HepG2 (cell line): ENCODE data around the gene PXK. TPM values are rescaled to one million over a fixed set of nuclear protein-coding genes. Genes with fewer than 3 reads are reported as not detected.

Experiments used
- ATAC-seq: fragments of 200-7000 bp; cut with Tn5 transposase; 3 replicates; pipeline ENCODE4 v1.9.1; 2020; ENCODE audit warnings: mild to moderate bottlenecking, moderate library complexity
- BruUV-seq: library from RNA; stranded (reverse); fragments of 400-500 nt; replicated peaks from 2 replicates; lab custom pipeline; 2021; lab: Mats Ljungman, UMichigan
- CTCF ChIA-PET: fragments of 300-600 bp; formaldehyde crosslinking; extraction: SDS; loops from one replicate; lab custom pipeline; 2021; ENCODE audit warnings: low total read pairs, inconsistent platforms, low intra/inter-chr PET ratio; lab: Yijun Ruan, JAX
- POLR2A ChIA-PET: fragments of 350-600 bp; sonication (Branson Sonifier 250); formaldehyde crosslinking; loops from one replicate; lab custom pipeline; 2020; ENCODE audit warnings: antibody characterized with exemption, inconsistent platforms; lab: Yijun Ruan, JAX
- DNase-seq: peaks from one replicate; pipeline ENCODE4 v3.0.0-alpha.2; 2015; ENCODE audit warnings: low spot score
- FAIRE-seq: peaks from 3 replicates; lab custom pipeline; 2011; peaks lifted over from hg19 to GRCh38; lab: Jason Lieb, UNC
- H2AFZ ChIP-seq: one replicate; pipeline ENCODE4 v1.6.1; 2011; ENCODE audit warnings: low read length, inconsistent platforms
- H3K27ac ChIP-seq: fragments of 300-600 bp; 3 replicates; pipeline ENCODE4 v1.8.0; 2011; ENCODE audit warnings: mixed run types, mild to moderate bottlenecking, mixed read lengths, low read length, inconsistent platforms; ENCODE audit not compliant: insufficient read depth; ENCODE audit errors: extremely low read length
- H3K27me3 ChIP-seq, 2 experiments: fragments of 200-600 bp in 1 of 2; 2 replicates in 1 of 2; 3 replicates in 1 of 2; pipeline versions ENCODE4 v1.6.0 to v1.8.0; 2011; ENCODE audit warnings: low read length in 2 of 2, mild to moderate bottlenecking in 2 of 2, moderate library complexity in 2 of 2, inconsistent platforms in 1 of 2; ENCODE audit not compliant: insufficient read depth in 2 of 2, control insufficient read depth in 1 of 2
- H3K36me3 ChIP-seq, 2 experiments: fragments of 200-600 bp in 1 of 2; replicated peaks in 1 of 2; 2 replicates in 1 of 2; 3 replicates in 1 of 2; pipeline versions ENCODE4 v1.5.1 to v1.8.0; 2011; ENCODE audit warnings: low read length in 2 of 2, inconsistent platforms in 1 of 2; ENCODE audit not compliant: insufficient read depth in 2 of 2, control insufficient read depth in 1 of 2
- H3K4me1 ChIP-seq: 2 replicates; pipeline ENCODE4 v1.5.1; 2012; ENCODE audit warnings: low read length, inconsistent platforms; ENCODE audit not compliant: insufficient read depth
- H3K4me2 ChIP-seq: 2 replicates; pipeline ENCODE4 v1.6.0; 2011; ENCODE audit warnings: low read depth, low read length, inconsistent platforms
- H3K4me3 ChIP-seq, 3 experiments: fragments of 200-600 bp in 1 of 3; sonication (generic), shearing (Covaris generic) in 1 of 3; replicated peaks in 1 of 3; 2 replicates each; pipeline ENCODE4 v1.5.1; 2011 to 2016; ENCODE audit warnings: low read length in 3 of 3, inconsistent platforms in 2 of 3, low read depth in 2 of 3, mild to moderate bottlenecking in 2 of 3, control low read depth in 1 of 3, mixed read lengths in 1 of 3; ENCODE audit not compliant: insufficient read depth in 1 of 3
- H3K79me2 ChIP-seq: one replicate; pipeline ENCODE4 v1.6.1; 2011; ENCODE audit warnings: low read length, inconsistent platforms; ENCODE audit not compliant: insufficient read depth
- H3K9ac ChIP-seq: 2 replicates; pipeline ENCODE4 v1.6.0; 2011; ENCODE audit warnings: mild to moderate bottlenecking, low read depth, low read length, inconsistent platforms; ENCODE audit not compliant: insufficient read depth
- H3K9me3 ChIP-seq: 2 replicates; pipeline ENCODE4 v1.5.1; 2012; ENCODE audit warnings: mild to moderate bottlenecking, low read length
- H4K20me1 ChIP-seq: 2 replicates; pipeline ENCODE4 v1.6.0; 2011; ENCODE audit warnings: inconsistent platforms, mild to moderate bottlenecking, low read length, moderate library complexity; ENCODE audit not compliant: insufficient read depth
- EP300 ChIP-seq, 3 experiments: sonication (generic) in 1 of 3; formaldehyde crosslinking in 1 of 3; IDR thresholded peaks; 2 replicates each; pipeline versions ENCODE4 v1.5.1 to v1.6.1; 2011 to 2020; ENCODE audit warnings: low read depth in 2 of 3, low read length in 2 of 3, borderline replicate concordance in 1 of 3, improper control_type of control experiment in 1 of 3, mild to moderate bottlenecking in 1 of 3, missing genetic modification reagents in 1 of 3, moderate library complexity in 1 of 3
- FOXO1 ChIP-seq: sonication (generic); formaldehyde crosslinking; IDR thresholded peaks from 2 replicates; pipeline ENCODE4 v1.4.0; 2020; ENCODE audit warnings: missing genetic modification reagents
- GLI4 ChIP-seq: sonication (generic); formaldehyde crosslinking; IDR thresholded peaks from 2 replicates; pipeline ENCODE4 v1.5.1; 2020; ENCODE audit warnings: missing genetic modification reagents, mild to moderate bottlenecking, moderate library complexity, borderline replicate concordance
- GMEB1 ChIP-seq: sonication (generic); formaldehyde crosslinking; IDR thresholded peaks from 2 replicates; pipeline ENCODE4 v1.5.1; 2020; ENCODE audit warnings: missing genetic modification reagents, mild to moderate bottlenecking, borderline replicate concordance
- IKZF1 ChIP-seq: fragments of 450-650 bp; IDR thresholded peaks from 2 replicates; pipeline ENCODE4 v1.7.1; 2016
- TP53 ChIP-seq: sonication (generic); formaldehyde crosslinking; conservative IDR thresholded peaks from 2 replicates; pipeline ENCODE4 v1.4.0; 2020; ENCODE audit warnings: missing genetic modification reagents
- ZFP91 ChIP-seq: sonication (generic); formaldehyde crosslinking; IDR thresholded peaks from 2 replicates; pipeline ENCODE4 v1.9.0; 2022; ENCODE audit warnings: missing genetic modification reagents, mild to moderate bottlenecking, borderline replicate concordance
- ZNF20 ChIP-seq: sonication (generic); formaldehyde crosslinking; IDR thresholded peaks from 2 replicates; pipeline ENCODE4 v1.4.0; 2020; ENCODE audit warnings: mild to moderate bottlenecking, moderate library complexity, missing genetic modification reagents
- ZNF230 ChIP-seq: sonication (generic); formaldehyde crosslinking; IDR thresholded peaks from 2 replicates; pipeline ENCODE4 v1.4.0; 2020; ENCODE audit warnings: mild to moderate bottlenecking, missing genetic modification reagents
- ZNF329 ChIP-seq: sonication (generic); formaldehyde crosslinking; IDR thresholded peaks from 2 replicates; pipeline ENCODE4 v1.9.0; 2021; ENCODE audit warnings: low read depth, mild to moderate bottlenecking, missing genetic modification reagents
- ZNF333 ChIP-seq: sonication (generic); formaldehyde crosslinking; IDR thresholded peaks from 2 replicates; pipeline ENCODE4 v1.4.0; 2020; ENCODE audit warnings: mild to moderate bottlenecking, missing genetic modification reagents, borderline replicate concordance
- ZNF484 ChIP-seq: sonication (generic); formaldehyde crosslinking; IDR thresholded peaks from 2 replicates; pipeline ENCODE4 v1.5.1; 2020; ENCODE audit warnings: mild to moderate bottlenecking, low read depth, missing genetic modification reagents, borderline replicate concordance
- ZNF547 ChIP-seq: sonication (generic); formaldehyde crosslinking; IDR thresholded peaks from 2 replicates; pipeline ENCODE4 v1.5.1; 2020; ENCODE audit warnings: mild to moderate bottlenecking, missing genetic modification reagents
- ZNF616 ChIP-seq: sonication (generic); formaldehyde crosslinking; IDR thresholded peaks from 2 replicates; pipeline ENCODE4 v1.5.0; 2020; ENCODE audit warnings: low read depth, mild to moderate bottlenecking, missing genetic modification reagents
- ZNF674 ChIP-seq: sonication (generic); formaldehyde crosslinking; IDR thresholded peaks from 2 replicates; pipeline ENCODE4 v1.5.0; 2020; ENCODE audit warnings: low read depth, mild to moderate bottlenecking, missing genetic modification reagents
- ZNF772 ChIP-seq: sonication (generic); formaldehyde crosslinking; IDR thresholded peaks from 2 replicates; pipeline ENCODE4 v1.5.0; 2020; ENCODE audit warnings: mild to moderate bottlenecking, missing genetic modification reagents
- ZNF883 ChIP-seq: sonication (generic); formaldehyde crosslinking; IDR thresholded peaks from 2 replicates; pipeline ENCODE4 v1.5.1; 2020; ENCODE audit warnings: mild to moderate bottlenecking, missing genetic modification reagents; ENCODE audit errors: not compliant biosample characterization
- WGBS: methylation state at CpG from one replicate; pipeline ENCODE4 v1.1.6; 2017; ENCODE audit warnings: low lambda C conversion rate; 5-methylcytosine and 5-hydroxymethylcytosine counted together
- in situ Hi-C: cut with HindIII; loops from 2 replicates; pipeline ENCODE4 v1.10.0; 2017; ENCODE audit warnings: low pct_unique_long_range_greater_than_20kb; ENCODE audit not compliant: extremely low pct_ligation_motif_present
- intact Hi-C: fragments of 100-400 bp; cut with micrococcal nuclease; formaldehyde crosslinking; loops from one replicate; pipeline ENCODE4 v1.10.0; 2022; ENCODE audit not compliant: unreplicated experiment
- polyA plus RNA-seq, 8 experiments: library from polyadenylated mRNA; depleted of rRNA in 3 of 8; stranded (reverse) in 7 of 8; unstranded in 1 of 8; fragments of >200 nt; fragmentation: Illumina TruSeq in 4 of 8; extraction: Trizol in 4 of 8; gene quantifications; 2 replicates each; pipeline versions ENCODE4 v1.2.1 to v1.2.3, GENCODE V29; 2011 to 2016; ENCODE audit warnings: low read depth in 4 of 8, missing spikeins in 1 of 8, mixed read lengths in 1 of 8; ENCODE audit not compliant: insufficient read depth in 1 of 8
- total RNA-seq, 5 experiments: library from RNA; depleted of rRNA; stranded (reverse); fragments of >200 nt; fragmentation: Illumina TruSeq; extraction: Trizol; gene quantifications; 2 replicates each; pipeline ENCODE4 v1.2.3, GENCODE V29; 2016; ENCODE audit warnings: low read depth in 1 of 5
- TF ChIP-seq, protein P1 (sequence below): sonication (generic); formaldehyde crosslinking; IDR thresholded peaks from 2 replicates; pipeline ENCODE4 v1.8.0; 2022; ENCODE audit warnings: mild to moderate bottlenecking, missing genetic modification reagents, moderate library complexity

PXK gene
- total and polyA plus RNA-seq, 2 of the 13 experiments (the other 11 are each of a cell fraction or from before 2014, with no cell fraction given) = 6.4 to 18.6 TPM

- ATAC-seq = no peak
- Histone ChIP-seq H3K27me3 (no peaks in the 10 kb centered on the region), H3K4me1 (peaks cover 26% of the 10 kb centered on the region), H2AFZ (no peak overlapping the region), H3K79me2 (peaks cover 4% of the 10 kb centered on the region), H3K4me2 (no peak overlapping the region), H4K20me1 (no peaks in the 10 kb centered on the region; the same call in 1 of the 2 replicates), H3K9me3 (no peaks in the 10 kb centered on the region), H3K36me3 (peaks cover under 1 to 1% of the 10 kb centered on the region in 2 experiments; a peak in 1 of 5 replicates), H3K4me3 (no peak overlapping the region), H3K9ac (no peak overlapping the region), H3K27ac (no peak overlapping the region)
- TF ChIP-seq EP300 (IDR thresholded peaks at IDR 0.05; ENCODE audit: low read depth in 2 of 2, low read length in 2 of 2) (no peak), EP300 (CRISPR knock-in tag; IDR thresholded peaks at IDR 0.05; ENCODE audit: borderline replicate concordance) (no peak), ZNF616 (CRISPR knock-in tag) (no peak), ZNF20 (no peak), ZNF674 (no peak), ZNF333 (CRISPR knock-in tag) (no peak), FOXO1 (no peak), ZNF484 (CRISPR knock-in tag) (no peak), ZNF772 (CRISPR knock-in tag) (no peak), ZFP91 (no peak), IKZF1 (no peak), ZNF329 (CRISPR knock-in tag) (no peak), GMEB1 (CRISPR knock-in tag) (no peak), TP53 (CRISPR knock-in tag) (no peak), ZNF230 (no peak), ZNF883 (no peak), ZNF547 (no peak), GLI4 (no peak)
- TF ChIP-seq, protein P1, sequence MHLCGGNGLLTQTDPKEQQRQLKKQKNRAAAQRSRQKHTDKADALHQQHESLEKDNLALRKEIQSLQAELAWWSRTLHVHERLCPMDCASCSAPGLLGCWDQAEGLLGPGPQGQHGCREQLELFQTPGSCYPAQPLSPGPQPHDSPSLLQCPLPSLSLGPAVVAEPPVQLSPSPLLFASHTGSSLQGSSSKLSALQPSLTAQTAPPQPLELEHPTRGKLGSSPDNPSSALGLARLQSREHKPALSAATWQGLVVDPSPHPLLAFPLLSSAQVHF (CRISPR knock-in tag) = no peak
- in situ Hi-C loops (no loop called here), intact Hi-C loops (no loop called here)
- FAIRE-seq = no peak
- WGBS = 56% methylated on average over 2 of the region's 2 CpGs
- ChIA-PET POLR2A (no interaction called here), CTCF (no interaction called here)
- no peak for DNase-seq
- BruUV-seq = no TSS peak
These were observed 13.7 kb downstream of the PXK start for GRCh38 chr3:58346368-58346767.
